Transverse colon (tissue), 4 donors: Measurements from ENCODE around the gene GIMAP8. TPM values are rescaled to one million over a fixed set of nuclear protein-coding genes. Genes with fewer than 3 reads are reported as not detected.

ENCODE experiments used
- DNase-seq: peaks from one replicate; pipeline ENCODE4 v3.0.0-alpha.2; 2019
- H3K27ac ChIP-seq, 4 donors: fragments of 200-600 bp; sonication (generic); 2 replicates each; pipeline ENCODE4 v1.5.1; 2016 to 2018; ENCODE audit warnings: inconsistent platforms in 4 of 4
- H3K27me3 ChIP-seq: fragments of 200-600 bp; sonication (generic); 2 replicates; pipeline ENCODE4 v1.5.1; 2017; ENCODE audit warnings: inconsistent platforms
- H3K36me3 ChIP-seq, 4 donors: fragments of 200-600 bp; sonication (generic); 2 replicates each; pipeline ENCODE4 v1.5.1; 2017 to 2019; ENCODE audit warnings: inconsistent platforms in 4 of 4
- H3K4me1 ChIP-seq, 4 donors: fragments of 200-600 bp; sonication (generic); 2 replicates each; pipeline ENCODE4 v1.5.1; 2017 to 2020; ENCODE audit warnings: inconsistent platforms in 4 of 4
- H3K4me3 ChIP-seq, 4 donors: fragments of 200-600 bp; sonication (generic); 1 replicate in 1 of 4; 2 replicates in 3 of 4; pipeline versions ENCODE4 v1.5.1 to v1.6.1; 2017 to 2019; ENCODE audit warnings: inconsistent platforms in 4 of 4
- H3K9me3 ChIP-seq, 2 donors: fragments of 200-600 bp; sonication (generic); 2 replicates each; pipeline ENCODE4 v1.5.1; 2017 to 2019; ENCODE audit warnings: inconsistent platforms in 2 of 2
- CTCF ChIP-seq, 5 experiments: fragments of 200-600 bp in 3 of 5; fragments of 450-650 bp in 2 of 5; sonication (generic) in 3 of 5; IDR thresholded peaks; 1 replicate in 2 of 5; 2 replicates in 3 of 5; pipeline ENCODE4 v1.5.1; 2016 to 2017; ENCODE audit warnings: antibody characterized with exemption in 5 of 5, inconsistent platforms in 3 of 5, mild to moderate bottlenecking in 2 of 5, moderate library complexity in 1 of 5
- EP300 ChIP-seq: sonication (generic); formaldehyde crosslinking; IDR thresholded peaks from one replicate; pipeline ENCODE4 v1.6.1; 2017; ENCODE audit warnings: antibody characterized with exemption, low read depth
- POLR2A ChIP-seq: fragments of 450-650 bp; IDR thresholded peaks from one replicate; pipeline ENCODE4 v1.6.1; 2016; ENCODE audit warnings: antibody characterized with exemption, mild to moderate bottlenecking, moderate library complexity
- POLR2AphosphoS5 ChIP-seq, 3 donors: sonication (generic); formaldehyde crosslinking; IDR thresholded peaks; one replicate each; pipeline ENCODE4 v1.6.1; 2016; ENCODE audit warnings: antibody characterized with exemption in 3 of 3
- WGBS, 2 donors: methylation state at CpG; one replicate each; pipeline ENCODE4 v1.1.5; 2018; ENCODE audit warnings: low coverage in 1 of 2; 5-methylcytosine and 5-hydroxymethylcytosine counted together
- in situ Hi-C, 4 donors: fragments of 200-750 bp; cut with MboI; loops; one replicate each; pipeline versions ENCODE4 v1.15.0 to v1.15.1; 2017; ENCODE audit warnings: low sequenced_read_pairs in 3 of 4, low pct_ligation_motif_present in 1 of 4, low pct_unique_long_range_greater_than_20kb in 1 of 4
- intact Hi-C: fragments of 100-400 bp; cut with DNase I; formaldehyde crosslinking; loops from one replicate; pipeline ENCODE4 v1.15.1; 2023; ENCODE audit warnings: low total_unique reads
- total RNA-seq, 4 donors: library from RNA; depleted of rRNA; stranded (reverse); fragments of >200 nt; gene quantifications; one replicate each; pipeline ENCODE4 v1.1.0, GENCODE V29; 2016

Gene GIMAP8
- total RNA-seq, 4 donors from 2014 or later, result 1.5 to 4.3 (median 2.9) TPM

- Histone ChIP-seq H3K27ac (no peak overlapping the region), H3K36me3 (no peaks in the 10 kb centered on the region), H3K4me3 (no peak overlapping the region), H3K9me3 (peaks cover 14 to 16% of the 10 kb centered on the region in 2 donors), H3K27me3 (no peaks in the 10 kb centered on the region), H3K4me1 (no peaks in the 10 kb centered on the region)
- intact Hi-C loops (no loop called here), in situ Hi-C loops (loop anchor here in 1 of 4 donors (25.0 kb wide), 1 partner anchor 276 kb away; the partner anchor contains the start of gene GIMAP5)
- no peak for TF ChIP-seq POLR2AphosphoS5 (IDR thresholded peaks at IDR 0.05)
- no peak for TF ChIP-seq EP300
- 100% methylated on average over 1 of the region's 1 CpG for WGBS, 2 donors
- no peak for DNase-seq
These were observed 11.1 kb downstream of the GIMAP8 start for GRCh38 chr7:150461520-150461919.

- no peak overlapping the region for H3K4me3 ChIP-seq
- H3K36me3 ChIP-seq, result no peaks in the 10 kb centered on the region
- DNase-seq, result no peak
- no peaks in the 10 kb centered on the region for H3K27me3 ChIP-seq
- in situ Hi-C loops (loop anchor here in 1 of 4 donors (25.0 kb wide), 1 partner anchor 275 kb away; the partner anchor contains the start of gene GIMAP5), intact Hi-C loops (no loop called here)
- no peaks in the 10 kb centered on the region for H3K4me1 ChIP-seq
- no peak overlapping the region for H3K27ac ChIP-seq
- TF ChIP-seq CTCF (IDR thresholded peaks at IDR 0.05), result no peak
- TF ChIP-seq POLR2AphosphoS5 (IDR thresholded peaks at IDR 0.05), result no peak
- no peak for TF ChIP-seq POLR2A
- TF ChIP-seq EP300, result no peak
- H3K9me3 ChIP-seq, result peaks cover 14 to 16% of the 10 kb centered on the region in 2 donors
These were observed 12.0 kb downstream of the GIMAP8 start for GRCh38 chr7:150462413-150462812.

GRCh38 chr7:150463461-150463860 lies 13.0 kb downstream of the GIMAP8 start:
- no peaks in the 10 kb centered on the region for H3K4me1 ChIP-seq
- no peak overlapping the region for H3K27ac ChIP-seq
- no peaks in the 10 kb centered on the region for H3K36me3 ChIP-seq
- H3K9me3 ChIP-seq, result peaks cover 14 to 16% of the 10 kb centered on the region in 2 donors
- TF ChIP-seq EP300 (no peak), POLR2A (no peak), CTCF (IDR thresholded peaks at IDR 0.05) (no peak), POLR2AphosphoS5 (IDR thresholded peaks at IDR 0.05) (no peak)
- intact Hi-C loops, result no loop called here
- WGBS, 2 donors, result 91% methylated on average over 1 of the region's 1 CpG; no CpG with 5 or more reads in 1 of the 2 donors
- in situ Hi-C loops, result loop anchor here in 1 of 4 donors (25.0 kb wide), 1 partner anchor 274 kb away; the partner anchor contains the start of gene GIMAP5
- no peak overlapping the region for H3K4me3 ChIP-seq
- H3K27me3 ChIP-seq, result no peaks in the 10 kb centered on the region
- DNase-seq, result no peak

- no peak for DNase-seq
- Histone ChIP-seq H3K9me3 (peaks cover 14 to 16% of the 10 kb centered on the region in 2 donors), H3K27ac (no peak overlapping the region), H3K27me3 (no peaks in the 10 kb centered on the region), H3K4me3 (no peak overlapping the region), H3K4me1 (no peaks in the 10 kb centered on the region), H3K36me3 (no peaks in the 10 kb centered on the region)
- intact Hi-C loops, result no loop called here
- WGBS, 2 donors, result 93% methylated on average over 1 of the region's 1 CpG; no CpG with 5 or more reads in 1 of the 2 donors
- in situ Hi-C loops, result loop anchor here in 1 of 4 donors (25.0 kb wide), 1 partner anchor 272 kb away; the partner anchor contains the start of gene GIMAP5
- TF ChIP-seq EP300 (no peak), CTCF (IDR thresholded peaks at IDR 0.05) (no peak), POLR2AphosphoS5 (IDR thresholded peaks at IDR 0.05) (no peak), POLR2A (no peak)
These were observed 14.5 kb downstream of the GIMAP8 start for GRCh38 chr7:150464962-150465361.

- DNase-seq, result no peak
- no peak overlapping the region for H3K4me3 ChIP-seq
- no peaks in the 10 kb centered on the region for H3K4me1 ChIP-seq
- peaks cover 14 to 16% of the 10 kb centered on the region in 2 donors for H3K9me3 ChIP-seq
- TF ChIP-seq POLR2AphosphoS5 (IDR thresholded peaks at IDR 0.05) (no peak), CTCF (IDR thresholded peaks at IDR 0.05) (no peak), EP300 (no peak), POLR2A (no peak)
- H3K36me3 ChIP-seq, result no peaks in the 10 kb centered on the region
- intact Hi-C loops, result no loop called here
- 89 to 100% methylated on average over 1 to 2 of the region's 2 CpGs for WGBS, 2 donors
- in situ Hi-C loops, result loop anchor here in 1 of 4 donors (25.0 kb wide), 1 partner anchor 272 kb away; the partner anchor contains the start of gene GIMAP5
- H3K27ac ChIP-seq, result no peak overlapping the region
- H3K27me3 ChIP-seq, result no peaks in the 10 kb centered on the region
These were observed 15.0 kb downstream of the GIMAP8 start for GRCh38 chr7:150465414-150465813.
